ENCODE measurements around the gene ADCY10. TPM values are rescaled to one million over a fixed set of nuclear protein-coding genes. Genes with fewer than 3 reads are reported as not detected.
A peak's percentile ranks its signal among the peaks of the same experiment; 100 is the strongest.

Gene ADCY10
- total RNA-seq, 6 experiments from 2014 or later, result 0.43 to 5.8 (median 1.5) TPM

DNA sequence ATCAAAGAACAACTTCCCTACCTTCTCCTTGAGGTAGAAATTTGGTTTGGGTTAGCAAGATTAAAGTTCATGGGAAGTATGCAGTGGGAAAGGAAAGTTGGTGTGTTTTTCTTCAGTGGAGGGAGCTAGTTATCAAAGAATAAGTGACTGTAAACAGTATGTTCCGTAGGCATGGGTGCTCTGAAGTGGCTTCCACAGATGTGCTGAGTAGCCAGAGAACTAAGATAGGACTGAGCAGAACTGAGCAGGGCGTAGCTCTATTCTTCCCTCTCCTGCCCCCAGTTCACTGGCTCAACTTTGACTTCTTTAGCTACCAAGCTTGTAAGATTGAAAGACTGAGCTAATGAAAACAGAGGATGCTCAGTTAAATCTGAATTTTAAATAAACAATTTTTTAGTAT is 3.4 kb downstream of the ADCY10 start:
- intact Hi-C loops (cut with DNase I), result no loop called here
- no peaks in the 10 kb centered on the region for H3K9me3 ChIP-seq
- 32% methylated on average over 2 of the region's 2 CpGs for WGBS (ENCODE audit: insufficient coverage, low coverage, low lambda C conversion rate, missing lambda C conversion rate)
- peaks cover 0 to 25% (median 6%) of the 10 kb centered on the region in 4 donors for H3K4me1 ChIP-seq
- peak in 3 of 4 donors; percentile 5 to 36 (median 24) for ATAC-seq
- TF ChIP-seq POLR2A (IDR thresholded peaks at IDR 0.05), result no peak
- TF ChIP-seq, protein P1, sequence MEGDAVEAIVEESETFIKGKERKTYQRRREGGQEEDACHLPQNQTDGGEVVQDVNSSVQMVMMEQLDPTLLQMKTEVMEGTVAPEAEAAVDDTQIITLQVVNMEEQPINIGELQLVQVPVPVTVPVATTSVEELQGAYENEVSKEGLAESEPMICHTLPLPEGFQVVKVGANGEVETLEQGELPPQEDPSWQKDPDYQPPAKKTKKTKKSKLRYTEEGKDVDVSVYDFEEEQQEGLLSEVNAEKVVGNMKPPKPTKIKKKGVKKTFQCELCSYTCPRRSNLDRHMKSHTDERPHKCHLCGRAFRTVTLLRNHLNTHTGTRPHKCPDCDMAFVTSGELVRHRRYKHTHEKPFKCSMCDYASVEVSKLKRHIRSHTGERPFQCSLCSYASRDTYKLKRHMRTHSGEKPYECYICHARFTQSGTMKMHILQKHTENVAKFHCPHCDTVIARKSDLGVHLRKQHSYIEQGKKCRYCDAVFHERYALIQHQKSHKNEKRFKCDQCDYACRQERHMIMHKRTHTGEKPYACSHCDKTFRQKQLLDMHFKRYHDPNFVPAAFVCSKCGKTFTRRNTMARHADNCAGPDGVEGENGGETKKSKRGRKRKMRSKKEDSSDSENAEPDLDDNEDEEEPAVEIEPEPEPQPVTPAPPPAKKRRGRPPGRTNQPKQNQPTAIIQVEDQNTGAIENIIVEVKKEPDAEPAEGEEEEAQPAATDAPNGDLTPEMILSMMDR (IDR thresholded peaks at IDR 0.05), result peak in 1 of 4 donors; percentile 6
- no peak overlapping the region for H3K4me3 ChIP-seq
- no peaks in the 10 kb centered on the region for H3K27me3 ChIP-seq
- H3K27ac ChIP-seq, result peak overlapping the region in 1 of 3 donors; percentile 34
- no peaks in the 10 kb centered on the region for H3K36me3 ChIP-seq
- no peak for DNase-seq

DNA sequence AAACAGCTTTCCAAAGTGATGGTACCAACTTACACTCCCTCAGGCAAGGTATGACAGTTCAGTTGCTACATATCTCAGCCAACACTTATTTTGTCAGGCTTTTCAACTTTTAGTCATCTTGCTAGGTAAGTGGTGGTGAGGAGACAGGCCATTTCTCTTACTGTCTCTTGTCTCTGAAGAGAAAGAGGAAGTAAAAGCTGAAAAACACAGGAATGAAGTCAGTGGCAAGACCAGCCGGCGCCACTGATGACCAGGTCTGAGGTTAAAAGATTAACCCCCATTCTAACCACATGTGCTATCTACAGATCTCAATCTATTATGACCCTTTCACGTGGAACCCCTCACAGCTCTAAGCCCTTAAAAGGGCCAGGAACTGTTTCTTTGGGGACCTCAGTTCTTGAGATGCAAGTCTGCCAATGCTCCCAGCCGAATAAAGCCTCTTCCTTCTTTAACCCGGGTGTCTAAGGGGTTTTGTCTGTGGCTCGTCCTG is 4.2 kb downstream of the ADCY10 start:
- no peak overlapping the region for H3K27ac ChIP-seq
- TF ChIP-seq, protein P1 (IDR thresholded peaks at IDR 0.05), result no peak
- no peak for TF ChIP-seq POLR2A (IDR thresholded peaks at IDR 0.05)
- ATAC-seq (no peak), DNase-seq (no peak)
- no peak overlapping the region for H3K4me3 ChIP-seq
- intact Hi-C loops (cut with DNase I), result no loop called here
- WGBS (ENCODE audit: insufficient coverage, low coverage, low lambda C conversion rate, missing lambda C conversion rate), result 84% methylated on average over 4 of the region's 6 CpGs
- H3K4me1 ChIP-seq, result peaks cover 0 to 25% (median 8%) of the 10 kb centered on the region in 4 donors
- H3K9me3 ChIP-seq, result no peaks in the 10 kb centered on the region
- H3K27me3 ChIP-seq, result no peaks in the 10 kb centered on the region
- H3K36me3 ChIP-seq, result no peaks in the 10 kb centered on the region

- ATAC-seq, result peak; percentile 12 to 40 (median 28)
- H3K27ac ChIP-seq, result peak overlapping the region in 1 of 3 donors; percentile 27
Observed at GRCh38 chr1:167905671-167906070, 8.3 kb downstream of the ADCY10 start.

DNA sequence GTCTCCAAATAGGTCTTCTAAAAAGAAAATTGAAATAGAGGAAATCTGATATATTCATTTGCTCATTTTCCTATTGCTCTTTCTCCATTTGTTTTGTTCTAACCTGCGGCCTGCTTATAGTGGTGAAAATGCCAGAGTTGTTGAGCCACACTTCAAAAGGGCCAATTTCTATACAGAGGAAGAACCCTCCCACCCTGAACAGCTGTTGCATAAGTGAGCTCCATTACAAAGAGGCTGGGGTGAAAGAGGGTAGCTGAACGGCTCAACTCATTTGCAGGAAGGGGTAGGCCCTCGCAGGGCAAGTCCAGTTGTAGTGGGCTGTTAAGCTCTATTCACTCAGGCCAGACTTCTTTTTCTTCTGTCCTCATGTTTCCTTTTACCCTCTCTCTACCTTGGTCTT is 8.8 kb downstream of the ADCY10 start:
- intact Hi-C loops (cut with DNase I), result no loop called here
- no peaks in the 10 kb centered on the region for H3K36me3 ChIP-seq
- peak; percentile 47 to 80 (median 62) for ATAC-seq
- no peaks in the 10 kb centered on the region for H3K9me3 ChIP-seq
- H3K27me3 ChIP-seq, result no peaks in the 10 kb centered on the region
- DNase-seq, result no peak
- TF ChIP-seq POLR2A (IDR thresholded peaks at IDR 0.05), result no peak
- TF ChIP-seq, protein P1 (IDR thresholded peaks at IDR 0.05), result no peak
- no peak overlapping the region for H3K4me3 ChIP-seq
- peak overlapping the region in 1 of 3 donors; percentile 27 for H3K27ac ChIP-seq
- peaks cover 0 to 11% (median 5%) of the 10 kb centered on the region in 4 donors for H3K4me1 ChIP-seq
- 56% methylated on average over 3 of the region's 3 CpGs for WGBS (ENCODE audit: insufficient coverage, low coverage, low lambda C conversion rate, missing lambda C conversion rate)

More at GRCh38 chr1:167905671-167906070, 8.3 kb downstream of the ADCY10 start:
- Histone ChIP-seq H3K9me3 (no peaks in the 10 kb centered on the region), H3K4me3 (no peak overlapping the region), H3K4me1 (peaks cover 0 to 14% (median 6%) of the 10 kb centered on the region in 4 donors), H3K27me3 (no peaks in the 10 kb centered on the region), H3K36me3 (no peaks in the 10 kb centered on the region)
- DNase-seq, result no peak
- intact Hi-C loops (cut with DNase I), result no loop called here
- TF ChIP-seq, protein P1 (IDR thresholded peaks at IDR 0.05), result no peak
- TF ChIP-seq POLR2A (IDR thresholded peaks at IDR 0.05), result no peak

All from right lobe of liver (tissue), 6 donors.